Mononuclear cell (primary cell): ENCODE measurements around the gene VEGFA. TPM values are rescaled to one million over a fixed set of nuclear protein-coding genes. Genes with fewer than 3 reads are reported as not detected.

Experiments used
- H3K27me3 ChIP-seq: 2 replicates; pipeline ENCODE4 v1.6.0; 2011; ENCODE audit warnings: low read length, control low read depth; ENCODE audit not compliant: insufficient read depth
- H3K4me1 ChIP-seq: 2 replicates; pipeline ENCODE4 v1.5.1; 2011; ENCODE audit warnings: mild to moderate bottlenecking, low read length, control low read depth; ENCODE audit not compliant: insufficient read depth
- H3K4me3 ChIP-seq: 2 replicates; pipeline ENCODE4 v1.5.1; 2011; ENCODE audit warnings: mild to moderate bottlenecking, low read length, moderate library complexity
- H3K9me3 ChIP-seq: 2 replicates; pipeline ENCODE4 v1.5.1; 2011; ENCODE audit warnings: low read depth, mild to moderate bottlenecking, control low read depth, low read length
- total RNA-seq: library from RNA; depleted of rRNA; stranded (reverse); fragments of >200 nt; gene quantifications from one replicate; pipeline ENCODE4 v1.2.3, GENCODE V29; 2012

VEGFA gene
- total RNA-seq, 1 donor = 78.8 TPM

GRCh38 chr6:43735642-43736199 lies 34.3 kb upstream of the VEGFA start:
- Histone ChIP-seq H3K4me1 (peaks cover 18% of the 10 kb centered on the region), H3K4me3 (no peak overlapping the region), H3K27me3 (no peaks in the 10 kb centered on the region), H3K9me3 (peaks cover 7% of the 10 kb centered on the region)

DNA sequence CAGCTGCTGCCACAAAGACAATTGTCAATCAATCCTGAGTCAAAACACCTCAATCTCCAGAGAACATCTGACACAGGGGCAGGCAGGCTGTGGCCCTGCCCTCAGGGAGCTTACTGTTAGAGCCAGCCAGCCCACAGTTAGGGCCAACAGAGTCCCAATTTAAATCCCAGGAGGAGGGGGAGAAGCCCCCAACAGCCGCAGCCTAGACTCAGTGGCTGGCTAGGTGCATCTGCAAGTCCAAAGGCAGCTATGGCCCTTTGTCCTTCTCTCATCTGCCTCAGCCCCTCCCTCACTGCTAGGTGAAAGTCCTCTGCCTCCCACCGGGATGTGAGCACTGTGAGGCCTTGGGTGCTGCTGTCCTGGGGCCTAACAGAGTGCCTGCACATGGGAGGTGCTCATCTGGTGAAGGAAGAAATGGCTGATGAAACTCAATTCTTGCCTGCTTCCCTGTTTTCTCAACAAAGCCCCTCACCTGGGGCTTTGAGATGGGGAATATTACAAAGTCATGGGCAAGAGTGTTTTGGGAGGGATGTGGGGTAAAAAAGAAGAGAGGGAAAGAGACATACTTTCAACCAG lies 33.7 kb upstream of the VEGFA start:
- H3K4me1 ChIP-seq = peaks cover 18% of the 10 kb centered on the region
- no peak overlapping the region for H3K4me3 ChIP-seq
- H3K9me3 ChIP-seq = peaks cover 2% of the 10 kb centered on the region
- H3K27me3 ChIP-seq = no peaks in the 10 kb centered on the region

GRCh38 chr6:43736844-43737243 lies 33.2 kb upstream of the VEGFA start:
- Histone ChIP-seq H3K4me1 (peaks cover 18% of the 10 kb centered on the region), H3K4me3 (no peak overlapping the region), H3K9me3 (no peaks in the 10 kb centered on the region), H3K27me3 (no peaks in the 10 kb centered on the region)

GRCh38 chr6:43737272-43738081 lies 32.5 kb upstream of the VEGFA start:
- Histone ChIP-seq H3K9me3 (no peaks in the 10 kb centered on the region), H3K4me3 (no peak overlapping the region), H3K27me3 (no peaks in the 10 kb centered on the region), H3K4me1 (peaks cover 18% of the 10 kb centered on the region)

DNA sequence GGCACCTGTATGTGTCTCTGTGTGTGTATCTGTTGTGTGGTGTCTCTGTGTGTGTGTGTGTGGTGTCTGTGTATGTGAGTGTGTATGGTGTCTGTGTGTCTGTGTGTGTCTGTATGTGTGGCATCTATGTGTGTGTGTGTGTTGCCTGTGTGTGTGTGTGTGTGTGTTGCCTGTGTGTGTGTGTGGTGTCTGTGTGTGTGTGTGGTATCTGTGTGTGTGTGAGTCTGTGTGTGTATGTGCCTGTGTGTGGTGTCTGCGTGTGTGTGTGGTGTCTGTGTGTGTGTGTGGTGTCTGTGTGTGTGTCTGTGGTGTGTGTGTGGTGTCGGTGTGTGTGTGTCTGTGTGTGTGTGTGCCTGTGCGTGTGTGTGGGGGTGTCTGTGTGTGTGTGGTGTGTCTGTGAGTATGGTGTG lies 31.7 kb upstream of the VEGFA start:
- Histone ChIP-seq H3K27me3 (no peaks in the 10 kb centered on the region), H3K9me3 (no peaks in the 10 kb centered on the region), H3K4me3 (no peak overlapping the region), H3K4me1 (peaks cover 16% of the 10 kb centered on the region)

DNA sequence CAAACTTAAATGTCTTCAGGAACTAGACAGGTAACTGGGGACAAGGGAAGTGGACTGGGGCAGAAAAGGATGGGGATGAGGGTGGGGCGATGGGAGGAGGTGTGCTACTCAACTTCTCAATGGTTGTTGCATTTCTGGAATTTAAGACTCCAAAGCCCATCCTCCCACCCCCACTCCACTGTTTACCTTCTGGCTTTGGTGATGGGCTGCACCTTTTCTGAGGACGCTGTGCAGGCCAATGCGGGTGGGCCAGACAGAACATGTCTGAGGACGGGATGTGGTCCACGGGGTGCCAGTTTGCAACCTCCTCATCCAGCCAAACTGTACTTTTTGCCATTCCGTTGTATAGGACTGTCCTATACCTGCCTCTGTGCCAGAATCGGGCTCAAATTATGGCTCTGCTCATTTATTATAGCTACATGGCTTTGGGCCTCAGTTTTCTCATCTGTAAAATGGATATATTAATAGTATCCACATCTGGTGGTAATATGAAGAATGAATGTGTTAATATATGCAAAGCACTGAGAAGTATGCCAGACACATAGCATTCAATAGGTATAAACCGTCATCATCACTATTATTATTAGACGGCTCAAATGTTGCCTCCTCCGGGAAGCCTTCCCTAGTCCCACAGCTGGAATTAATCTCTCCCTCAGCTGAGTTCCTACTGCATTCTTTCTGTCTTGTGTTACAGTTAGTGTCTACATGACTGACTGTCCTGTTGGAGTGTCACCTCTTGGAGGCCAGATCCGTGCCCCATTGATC lies 31.0 kb upstream of the VEGFA start:
- H3K4me1 ChIP-seq = peaks cover 8% of the 10 kb centered on the region
- no peaks in the 10 kb centered on the region for H3K9me3 ChIP-seq
- H3K27me3 ChIP-seq = no peaks in the 10 kb centered on the region
- no peak overlapping the region for H3K4me3 ChIP-seq

GRCh38 chr6:43739642-43740091 lies 30.3 kb upstream of the VEGFA start:
- no peak overlapping the region for H3K4me3 ChIP-seq
- no peaks in the 10 kb centered on the region for H3K9me3 ChIP-seq
- H3K27me3 ChIP-seq = no peaks in the 10 kb centered on the region
- H3K4me1 ChIP-seq = peaks cover 2% of the 10 kb centered on the region

DNA sequence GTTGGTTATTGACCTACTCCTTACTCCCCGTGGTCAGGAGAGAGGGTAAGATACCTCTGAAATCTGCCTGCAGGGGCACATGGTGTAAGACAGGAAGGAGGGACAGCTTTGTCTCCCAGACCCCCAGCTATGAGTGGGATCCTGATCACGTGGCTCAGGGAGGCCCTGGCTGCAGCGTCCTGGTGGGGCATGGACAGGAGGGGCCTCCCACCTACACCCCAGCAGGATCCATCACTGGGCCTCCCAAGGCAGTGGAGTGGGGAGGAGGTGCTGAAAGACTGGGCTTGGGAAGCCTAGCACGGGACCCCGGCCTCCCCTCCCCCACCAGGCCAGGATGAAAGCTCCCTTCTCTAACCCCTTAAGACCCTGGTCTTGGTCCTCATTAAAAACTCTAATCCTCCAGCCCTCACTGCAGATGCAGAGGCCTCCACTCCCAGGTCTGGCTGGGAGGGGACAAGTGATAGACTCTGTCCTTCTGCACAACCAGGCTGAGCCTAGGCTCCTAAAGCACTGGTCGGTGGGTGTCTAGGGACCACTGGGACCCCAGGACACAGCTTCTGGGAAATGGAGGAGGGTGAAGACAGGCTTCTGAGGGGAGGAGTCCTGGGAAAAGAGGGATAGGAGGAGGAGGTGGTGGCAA lies 29.6 kb upstream of the VEGFA start:
- Histone ChIP-seq H3K27me3 (no peaks in the 10 kb centered on the region), H3K4me3 (no peak overlapping the region), H3K4me1 (no peaks in the 10 kb centered on the region), H3K9me3 (no peaks in the 10 kb centered on the region)

DNA sequence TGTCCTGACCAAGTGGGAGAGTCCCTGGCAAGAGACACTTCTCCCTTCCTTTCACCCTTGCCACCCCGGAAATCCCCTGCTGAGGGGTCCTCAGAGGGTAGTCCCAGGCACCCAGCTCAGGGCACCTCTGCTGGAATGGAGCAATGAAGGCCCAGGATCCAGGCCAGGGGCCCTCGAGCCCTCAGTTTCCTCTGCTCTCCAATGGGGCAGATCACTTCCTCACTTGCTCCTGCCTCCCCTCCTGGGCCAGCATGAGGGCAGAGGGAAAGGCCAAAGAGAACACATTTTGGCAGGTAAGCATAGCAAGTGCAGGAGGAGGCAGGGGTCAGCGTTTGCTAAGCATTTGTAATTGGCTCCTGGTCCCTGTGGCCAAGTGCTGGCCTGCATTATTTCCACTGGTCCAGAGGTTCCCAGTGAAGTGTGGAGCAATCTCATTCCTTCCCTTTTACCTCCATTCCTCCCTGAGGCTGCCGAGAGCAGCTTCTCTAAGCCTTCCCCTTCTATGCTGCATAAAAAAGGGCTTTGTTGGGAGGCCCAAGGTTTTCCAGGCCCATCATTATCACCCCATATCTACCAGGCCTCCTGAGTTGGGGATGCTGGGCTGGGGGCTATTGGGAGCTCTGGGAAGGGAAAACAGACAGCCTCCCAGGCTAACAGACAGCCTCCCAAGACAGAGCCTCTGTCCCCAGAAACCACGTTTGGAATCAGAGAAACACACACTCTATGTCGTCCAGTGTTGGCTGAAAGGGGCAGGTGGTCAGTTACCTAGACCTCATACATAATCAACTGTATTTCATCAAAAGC lies 28.8 kb upstream of the VEGFA start:
- H3K9me3 ChIP-seq = no peaks in the 10 kb centered on the region
- H3K27me3 ChIP-seq = no peaks in the 10 kb centered on the region
- H3K4me1 ChIP-seq = no peaks in the 10 kb centered on the region

DNA sequence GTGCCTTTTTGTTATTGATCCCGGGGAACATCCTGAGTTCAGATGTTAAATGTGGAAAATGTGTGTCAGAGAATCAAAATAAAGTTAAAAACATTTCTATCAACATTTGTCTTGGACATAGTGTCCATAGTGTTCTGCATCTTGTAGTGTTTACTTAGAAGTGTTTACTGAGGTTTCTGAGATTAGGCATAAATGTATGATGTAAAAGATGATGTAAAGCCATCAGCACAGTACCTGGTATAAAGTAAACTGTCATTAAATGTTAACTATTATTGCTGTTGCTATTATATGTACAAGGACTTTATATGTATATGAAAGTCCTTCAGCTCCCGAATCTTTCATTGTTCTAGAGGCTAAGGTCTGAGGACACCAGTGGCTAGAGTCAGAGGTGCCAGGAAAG lies 28.2 kb upstream of the VEGFA start:
- Histone ChIP-seq H3K27me3 (no peaks in the 10 kb centered on the region), H3K4me3 (no peak overlapping the region), H3K4me1 (no peaks in the 10 kb centered on the region), H3K9me3 (no peaks in the 10 kb centered on the region)

More for the DNA sequence above, 28.8 kb upstream of the VEGFA start:
- no peak overlapping the region for H3K4me3 ChIP-seq

DNA sequence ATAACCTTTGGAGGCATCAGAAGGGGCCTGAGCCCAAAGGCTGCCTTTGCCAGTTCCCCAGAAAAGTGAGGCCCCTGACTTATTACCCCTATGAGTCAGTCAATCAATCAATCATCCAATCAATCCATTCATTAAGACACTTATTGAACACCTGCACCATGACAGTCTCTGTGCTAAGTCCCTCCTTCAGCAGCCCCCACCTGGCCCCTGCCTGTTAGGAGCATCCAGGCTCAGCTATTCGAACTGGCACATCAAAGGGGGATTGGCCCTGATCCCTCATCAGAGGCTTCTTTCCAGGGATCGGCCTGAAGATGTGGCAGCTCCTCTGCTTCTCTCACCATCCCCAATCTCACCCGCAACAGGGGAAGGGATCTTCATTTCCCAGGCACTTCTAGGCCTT lies 27.7 kb upstream of the VEGFA start:
- no peaks in the 10 kb centered on the region for H3K27me3 ChIP-seq
- no peak overlapping the region for H3K4me3 ChIP-seq
- H3K4me1 ChIP-seq = no peaks in the 10 kb centered on the region
- no peaks in the 10 kb centered on the region for H3K9me3 ChIP-seq

DNA sequence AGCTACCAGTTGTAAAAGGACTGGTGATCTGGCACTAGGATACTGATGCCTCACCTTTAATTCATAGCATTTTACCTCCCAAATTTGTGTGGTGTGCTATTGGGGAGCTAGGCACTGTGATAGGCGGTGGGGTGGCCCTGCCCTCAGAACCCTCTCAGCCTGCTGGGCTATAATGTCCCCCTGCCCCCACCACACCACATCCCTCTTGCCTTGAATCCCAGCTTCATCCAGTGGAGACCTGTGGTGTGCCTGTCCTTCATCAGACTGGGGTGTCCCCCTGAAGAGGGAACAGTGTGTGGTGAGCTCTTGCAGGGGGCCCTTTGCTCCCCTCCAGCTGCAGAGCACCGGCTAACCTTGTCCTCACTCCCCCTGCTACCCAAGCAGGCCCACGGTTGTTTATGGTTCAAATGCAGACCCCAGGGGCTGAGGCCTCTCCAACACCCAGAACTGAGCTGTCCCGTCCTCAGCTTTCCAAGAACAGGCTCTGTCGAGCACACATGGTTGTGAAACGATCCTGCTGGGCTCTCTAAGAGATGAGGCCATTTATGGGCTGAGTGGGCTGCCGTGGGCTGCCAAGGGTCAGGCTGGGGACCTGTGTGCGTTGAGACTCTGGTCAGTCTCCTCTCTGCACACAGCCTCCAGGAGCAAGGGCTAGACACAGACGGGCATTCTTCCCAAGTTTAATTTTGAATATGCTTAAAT lies 26.9 kb upstream of the VEGFA start:
- Histone ChIP-seq H3K4me1 (no peaks in the 10 kb centered on the region), H3K4me3 (no peak overlapping the region)

DNA sequence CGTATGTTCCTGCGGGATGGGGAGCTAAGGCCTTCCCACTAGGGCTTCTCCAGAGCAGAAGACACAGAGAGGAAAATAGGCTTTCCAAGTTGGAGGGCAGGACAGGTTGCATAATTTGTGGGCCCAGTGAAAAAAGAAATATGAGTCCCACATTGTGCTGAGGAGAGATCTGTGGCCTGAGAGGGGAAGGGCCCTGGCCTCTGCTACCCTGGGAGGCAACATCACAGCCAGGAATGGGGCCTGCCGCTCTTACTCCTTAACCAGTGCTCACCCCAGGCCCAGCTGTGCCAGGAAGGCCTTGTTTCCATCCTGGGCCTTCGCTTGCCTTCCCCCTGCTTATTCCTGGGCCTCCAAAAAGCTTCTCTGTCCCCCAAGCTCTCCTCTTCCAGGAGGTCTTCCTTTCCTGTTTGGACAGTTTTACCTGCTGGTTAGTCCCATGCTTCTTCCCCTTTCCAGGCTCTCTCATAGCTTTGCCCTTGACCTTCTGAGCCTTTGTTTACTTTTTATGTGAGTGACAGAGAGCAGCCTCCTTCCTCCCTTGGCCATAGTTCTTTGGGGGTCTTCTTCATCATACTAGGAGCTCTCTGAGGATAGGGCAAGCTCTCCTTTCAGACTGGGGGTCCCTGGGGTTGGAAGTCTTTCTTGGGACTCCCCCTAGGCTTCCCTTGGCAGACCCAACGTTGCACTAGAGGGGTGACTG lies 26.2 kb upstream of the VEGFA start:
- Histone ChIP-seq H3K4me3 (no peak overlapping the region), H3K27me3 (no peaks in the 10 kb centered on the region), H3K4me1 (no peaks in the 10 kb centered on the region), H3K9me3 (no peaks in the 10 kb centered on the region)

More for the DNA sequence above, 26.9 kb upstream of the VEGFA start:
- Histone ChIP-seq H3K27me3 (no peaks in the 10 kb centered on the region), H3K9me3 (no peaks in the 10 kb centered on the region)
